GM18909 (cell line): Measurements from ENCODE around the gene FADS3.
A peak's percentile ranks its signal among the peaks of the same experiment; 100 is the strongest.

Experiments used
- ATAC-seq: cut with Tn5 transposase; IDR thresholded peaks from one replicate; pipeline ENCODE4 v1.9.1; 2021; ENCODE audit warnings: mild to moderate bottlenecking; ENCODE audit not compliant: unreplicated experiment, poor library complexity

FADS3 gene

DNA sequence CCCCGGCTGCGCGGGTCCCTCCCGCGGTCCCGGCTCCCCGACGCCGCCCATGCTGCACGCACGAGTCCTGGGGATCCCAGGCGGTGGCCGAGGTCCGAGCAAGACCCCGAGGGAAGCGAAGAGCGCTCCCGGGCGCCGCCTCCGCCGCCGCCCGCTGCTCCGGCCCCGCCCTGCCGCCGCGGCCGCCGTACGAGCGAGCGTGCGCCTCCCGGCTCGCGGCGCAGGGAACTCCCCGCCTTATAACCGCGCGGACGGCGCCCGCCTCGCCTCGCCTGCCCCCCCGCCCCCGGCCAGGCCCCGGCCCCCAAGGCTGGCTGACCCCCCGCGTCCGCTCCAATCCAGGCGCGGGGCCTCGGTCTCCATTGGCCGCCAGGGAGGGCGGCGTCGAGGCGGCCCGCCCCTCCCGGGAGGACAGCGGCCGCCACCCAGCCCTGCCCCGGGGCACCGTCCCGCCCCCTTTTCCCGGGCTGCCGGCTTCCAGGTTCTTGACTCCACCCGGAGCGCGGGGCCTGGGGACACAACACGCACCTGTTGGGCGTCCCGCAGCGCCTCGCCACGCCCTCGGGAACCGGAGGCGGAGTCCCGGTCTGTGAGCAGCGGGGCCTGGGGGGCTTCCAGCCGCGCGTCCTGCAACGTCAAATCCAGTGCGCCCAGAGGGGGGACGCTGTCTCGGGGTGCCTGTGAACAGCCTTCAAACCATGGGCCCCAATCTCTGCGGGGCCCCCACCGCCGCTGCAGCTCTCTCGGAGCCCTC is at the start of gene FADS3:
Gene FADS3, minus strand, starts transcription at position 215 of the 754 bp plus-strand sequence. Its CDS starts 164 bp downstream, at position 51.
- peak; percentile 66 for ATAC-seq

DNA sequence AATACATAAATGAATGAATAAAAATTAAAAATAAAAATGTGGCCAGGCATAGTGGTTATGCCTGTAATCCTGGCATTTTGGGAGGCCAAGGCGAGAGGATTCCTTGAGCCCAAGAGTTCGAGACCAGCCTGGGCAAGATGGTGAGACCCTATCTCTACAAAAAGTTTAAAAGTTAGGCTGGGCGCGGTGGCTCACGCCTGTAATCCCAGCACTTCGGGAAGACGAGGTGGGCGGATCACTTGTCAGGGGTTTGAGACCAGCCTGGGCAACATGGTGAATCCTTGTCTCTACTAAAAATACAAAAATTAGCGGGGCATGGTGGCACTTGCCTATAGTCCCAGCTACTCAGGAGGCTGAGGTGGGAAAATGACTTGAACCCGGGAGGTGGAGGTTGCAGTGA is 49.1 kb upstream of the FADS3 start:
- no peak for ATAC-seq

GRCh38 chr11:61935861-61936260 is 44.5 kb upstream of the FADS3 start:
- ATAC-seq: no peak

DNA sequence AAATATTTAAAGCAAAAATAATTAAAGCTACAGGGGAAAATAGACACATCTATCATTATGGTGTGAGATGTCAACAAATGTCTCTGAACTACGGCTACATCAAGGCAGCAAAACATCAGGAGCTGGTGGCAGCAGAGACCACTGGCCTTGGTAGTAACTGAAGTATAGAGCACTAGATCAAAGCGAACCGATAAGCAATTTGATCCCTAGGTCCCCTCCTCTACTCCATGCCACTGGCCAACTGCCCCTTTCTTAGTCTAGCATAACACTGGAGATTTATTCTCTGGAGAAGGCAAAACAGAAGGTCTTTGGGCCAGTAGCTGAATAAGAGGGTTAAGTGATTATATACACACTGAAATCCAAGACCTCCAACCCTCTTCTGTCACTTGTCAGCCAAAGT is 39.6 kb upstream of the FADS3 start:
- no peak for ATAC-seq

DNA sequence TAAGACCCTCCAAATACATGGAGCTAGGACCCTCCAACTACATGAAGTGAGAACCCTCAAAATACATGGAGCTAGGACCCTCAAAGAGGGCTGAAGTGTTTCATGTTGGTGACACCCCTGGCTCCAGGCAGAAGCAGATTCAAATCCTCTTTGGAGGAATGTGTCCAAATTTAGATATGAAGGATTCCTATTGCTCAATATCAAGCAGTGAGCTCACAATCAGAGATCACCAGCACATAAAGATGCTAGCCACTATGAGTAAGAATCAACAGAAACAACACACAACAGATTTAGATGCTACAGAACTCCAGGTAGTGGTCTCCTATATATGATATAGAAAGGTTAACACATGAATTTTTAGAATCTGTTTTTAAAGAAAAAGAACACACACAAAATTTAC is 37.3 kb upstream of the FADS3 start:
- no peak for ATAC-seq

DNA sequence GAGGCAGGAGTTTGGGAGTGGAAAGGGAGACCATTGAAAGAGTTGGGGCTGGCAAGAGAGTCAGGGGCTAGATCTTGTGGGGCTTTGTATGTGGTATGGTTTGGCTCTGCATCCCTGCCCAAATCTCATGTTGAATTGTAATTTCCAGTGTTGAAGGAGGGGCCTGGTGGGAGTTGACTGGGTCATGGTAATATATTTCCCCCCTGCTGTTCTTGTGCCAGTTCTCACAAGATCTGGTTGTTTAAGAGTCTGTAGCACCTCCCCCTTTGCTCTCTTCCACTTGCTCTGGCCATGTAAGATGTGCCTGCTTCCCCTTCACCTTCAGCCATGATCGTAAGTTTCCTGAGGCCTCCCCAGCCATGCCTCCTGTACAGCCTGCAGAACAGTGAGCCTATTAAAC is 36.2 kb upstream of the FADS3 start:
- ATAC-seq: no peak

GRCh38 chr11:61926235-61926634 is 34.9 kb upstream of the FADS3 start:
- ATAC-seq: no peak

DNA sequence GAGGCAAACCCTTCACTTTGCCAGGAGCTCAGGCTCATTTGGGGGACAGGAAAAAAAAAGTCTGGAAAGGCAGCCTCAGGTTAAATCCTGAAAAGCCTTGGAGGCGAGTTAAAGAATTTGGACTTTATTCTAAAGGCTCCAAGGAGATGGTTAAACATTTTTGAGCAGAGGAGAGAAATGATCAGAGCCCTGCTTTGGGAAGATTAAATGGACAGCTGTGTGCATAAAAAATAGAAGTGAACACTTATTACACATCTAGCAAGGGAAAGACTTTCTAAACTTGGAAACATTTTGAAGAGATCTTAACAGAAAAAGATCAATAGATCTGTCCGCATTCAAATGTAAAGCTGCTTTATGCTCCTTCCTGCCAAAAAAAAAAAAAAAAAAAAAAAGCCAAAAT is 34.4 kb upstream of the FADS3 start:
- no peak for ATAC-seq

DNA sequence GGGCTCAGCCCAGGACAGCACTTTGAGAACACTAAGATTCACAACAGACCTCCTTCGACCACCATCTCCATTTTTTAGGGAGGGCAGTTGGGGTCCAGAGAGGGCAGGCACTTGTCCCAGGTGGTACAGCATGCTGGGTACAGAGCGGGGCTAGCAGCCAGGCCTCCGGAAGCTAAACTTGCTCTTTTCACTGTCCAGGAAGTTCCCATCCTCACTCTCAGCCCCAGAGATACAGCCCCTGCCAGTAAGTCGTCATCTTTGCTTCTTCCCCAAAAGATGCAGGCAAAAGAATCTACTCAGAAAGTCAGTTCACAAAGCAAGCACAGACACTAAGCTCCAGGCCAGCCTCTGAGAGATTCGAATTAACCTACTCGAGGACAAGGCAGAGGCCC is 32.7 kb upstream of the FADS3 start:
- no peak for ATAC-seq

- no peak for ATAC-seq
Measured at GRCh38 chr11:61923166-61924063, 32.1 kb upstream of the FADS3 start.

DNA sequence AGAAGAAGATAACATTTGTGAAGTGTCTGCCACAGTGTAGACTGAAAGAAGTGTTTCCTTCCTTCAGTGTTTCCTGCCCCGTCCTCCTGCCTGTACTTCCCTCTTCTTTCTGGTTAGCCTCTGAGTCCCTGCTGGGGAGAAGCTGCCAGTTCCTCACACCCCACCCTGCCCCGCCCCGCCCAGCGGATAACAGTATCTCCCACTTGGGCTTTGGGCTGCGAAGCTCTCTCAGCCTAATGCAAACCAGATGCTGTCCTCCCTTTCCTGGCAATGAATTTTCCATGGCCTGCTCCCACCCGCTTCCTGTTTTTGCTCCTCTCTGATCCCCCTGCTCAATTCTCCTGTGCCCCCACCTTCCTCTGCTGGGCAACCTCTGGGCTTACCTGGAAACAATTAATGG is 31.2 kb upstream of the FADS3 start:
- no peak for ATAC-seq

DNA sequence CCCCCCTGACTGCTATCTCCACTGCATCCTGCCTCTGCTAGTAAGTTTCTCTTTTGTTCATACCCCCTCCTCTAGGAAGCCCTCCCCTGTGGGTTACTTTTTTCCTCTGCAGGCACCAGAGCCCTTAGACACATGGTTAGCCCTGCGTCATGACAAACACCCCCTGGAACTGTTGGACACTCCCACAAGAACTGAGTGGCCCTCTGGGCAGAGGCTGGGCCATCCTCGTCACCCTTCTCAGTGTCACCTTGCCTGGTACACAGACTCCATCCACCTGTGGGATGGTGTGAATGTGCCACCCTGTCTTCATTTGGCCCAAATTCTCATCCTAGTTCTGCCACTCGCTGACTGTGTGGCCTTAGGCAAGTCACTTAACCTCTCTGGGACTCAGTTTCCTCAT is 30.1 kb upstream of the FADS3 start:
- no peak for ATAC-seq

GRCh38 chr11:61919705-61920631 is 28.6 kb upstream of the FADS3 start:
- no peak for ATAC-seq

DNA sequence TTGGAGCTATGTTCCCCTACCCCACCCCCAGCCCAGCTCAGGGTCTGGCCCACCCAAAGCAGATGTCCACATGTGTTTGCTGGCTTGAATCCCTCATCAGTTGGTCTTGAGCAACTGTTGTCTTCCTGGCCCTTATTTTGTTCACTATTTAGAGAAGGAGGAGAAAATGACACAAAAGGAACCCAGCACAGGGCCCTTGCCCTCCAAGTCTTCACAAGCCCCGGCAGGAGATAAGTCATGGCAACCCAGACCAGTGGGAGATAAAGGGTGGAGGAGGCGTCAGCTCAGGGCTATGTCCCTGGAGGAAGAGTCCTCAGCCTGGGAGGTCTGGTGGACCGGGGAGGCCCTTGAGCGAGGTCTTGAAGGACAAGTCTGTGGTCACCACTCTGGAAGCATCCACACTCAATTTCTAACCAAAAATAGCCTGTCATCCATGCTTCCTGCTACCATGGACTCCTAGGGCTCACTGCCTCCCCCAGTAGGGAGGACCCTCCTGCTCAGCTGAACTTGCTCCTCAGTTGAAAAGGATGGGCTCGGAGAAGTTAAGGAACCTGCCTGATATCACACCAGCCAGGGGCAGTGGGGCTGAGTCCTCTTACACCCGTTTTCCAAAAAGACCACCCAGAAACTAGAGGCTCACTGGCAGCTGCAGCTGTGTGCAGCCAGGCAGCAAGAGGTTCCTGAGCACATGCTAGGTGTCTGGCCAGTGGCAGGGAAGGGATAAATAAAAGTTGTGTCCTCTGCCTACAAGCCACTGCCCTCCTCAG is 27.8 kb upstream of the FADS3 start:
- no peak for ATAC-seq

DNA sequence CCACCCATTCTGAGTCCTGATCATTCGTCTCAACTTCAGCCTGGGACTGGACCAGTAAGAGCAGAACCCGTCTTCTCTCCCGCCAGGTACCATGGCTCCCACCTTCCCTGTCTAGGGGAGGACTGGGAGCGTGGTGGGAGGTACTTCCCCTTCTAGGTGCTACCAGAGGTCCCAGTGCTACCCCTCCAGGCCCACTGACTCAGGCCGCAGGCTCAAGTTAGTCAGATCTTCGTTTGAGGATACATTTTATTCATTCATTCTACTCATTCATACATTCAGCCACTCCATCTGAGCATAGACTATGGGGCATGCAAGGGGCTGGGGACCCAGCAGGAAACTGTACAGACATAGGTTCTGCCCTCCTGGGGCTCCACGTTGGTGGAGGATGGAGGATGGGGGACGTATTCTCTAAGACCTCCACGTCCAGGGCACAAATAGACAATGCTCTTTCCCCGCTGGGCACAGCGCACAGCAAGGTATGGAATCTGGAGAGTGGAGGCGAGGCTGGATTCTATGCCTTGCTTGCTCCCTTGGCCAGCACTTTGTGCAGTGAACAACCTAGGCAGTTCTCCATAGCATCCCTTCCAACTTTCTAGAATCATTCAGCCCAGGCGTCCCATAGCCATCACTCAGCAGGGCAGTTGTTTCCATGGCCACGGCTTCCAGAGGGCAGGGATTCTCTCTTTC is 27.0 kb upstream of the FADS3 start:
- ATAC-seq: no peak

DNA sequence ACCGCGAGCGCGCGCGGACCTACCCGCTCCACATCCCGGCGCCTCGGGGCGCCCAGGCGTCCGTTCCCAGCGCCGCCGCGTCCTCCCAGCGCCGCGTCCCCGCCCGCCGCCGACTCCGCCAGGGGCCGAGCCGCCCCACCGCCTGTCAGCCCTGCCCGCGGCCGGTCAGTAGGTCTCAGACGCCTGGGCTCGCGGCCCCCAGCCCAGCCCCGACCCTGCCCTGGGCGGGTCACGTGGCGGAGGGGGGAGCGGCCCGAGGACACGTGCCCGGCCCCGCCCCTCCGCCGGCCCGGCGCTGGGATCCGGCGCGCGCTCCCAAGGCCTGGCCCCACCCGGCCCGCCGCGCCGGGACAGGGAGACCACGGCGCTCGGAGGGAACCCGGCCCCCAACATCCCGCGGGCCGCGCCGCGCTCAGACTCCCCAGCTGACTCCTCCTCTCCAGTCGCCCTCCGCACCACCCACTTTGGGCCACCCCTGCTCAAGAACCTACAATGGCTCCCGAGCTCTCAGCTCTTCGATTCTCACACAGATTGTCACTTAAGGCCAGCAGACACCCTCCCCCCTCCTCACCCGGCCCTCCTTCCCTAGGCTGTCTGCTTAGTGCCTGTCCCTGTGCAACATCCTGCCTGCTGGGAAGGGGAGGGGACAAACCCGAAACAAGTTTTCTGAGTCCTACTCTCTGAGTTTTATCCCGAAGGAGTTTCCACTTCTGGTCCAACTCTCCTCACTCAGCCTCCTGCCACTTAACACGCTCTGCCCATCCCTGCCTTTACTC is 26.2 kb upstream of the FADS3 start, which contains the start of gene RAB3IL1:
Gene RAB3IL1, minus strand, starts transcription at position 233 of the 776 bp plus-strand sequence. Its CDS starts 199 bp downstream, at position 34.
- no peak for ATAC-seq

DNA sequence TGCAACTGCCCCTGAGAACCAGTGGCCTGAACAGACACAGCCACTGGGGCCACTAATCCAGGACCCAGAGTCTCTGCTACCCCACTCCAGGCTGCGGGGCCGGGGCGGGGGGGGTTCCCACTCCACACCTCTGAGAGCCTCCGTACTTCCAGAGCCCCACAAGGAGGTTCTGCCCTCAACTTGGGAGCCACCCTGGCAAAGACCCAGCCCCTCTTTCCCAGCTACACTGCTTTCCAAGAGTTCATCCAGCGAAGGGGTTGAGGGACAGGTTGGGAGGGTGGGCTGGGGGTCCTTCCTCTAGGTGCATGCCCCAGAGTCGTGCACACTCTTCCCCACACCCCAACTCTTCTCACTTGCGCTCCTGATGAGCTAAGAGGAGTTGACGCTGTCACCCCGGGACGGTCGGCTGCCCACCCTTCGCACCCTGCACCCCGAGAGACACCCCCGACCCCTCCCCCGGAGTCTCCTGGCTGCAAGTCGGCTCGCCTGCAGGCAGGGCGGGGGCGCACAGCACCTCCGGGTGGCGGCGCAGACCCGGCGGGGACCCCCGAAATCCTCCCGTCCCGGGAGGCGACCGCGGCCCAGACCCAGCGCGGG is 25.5 kb upstream of the FADS3 start:
- ATAC-seq: no peak
